Body of pancreas (tissue), 4 donors: Measurements from ENCODE around the gene PKM. TPM values are rescaled to one million over a fixed set of nuclear protein-coding genes. Genes with fewer than 3 reads are reported as not detected.

Experiments
- ATAC-seq: fragments of 150-250 bp; one replicate; pipeline ENCODE4 v1.9.1; 2016
- DNase-seq, 4 donors: peaks; one replicate each; pipeline ENCODE4 v3.0.0-alpha.2; 2019
- H3K27ac ChIP-seq, 4 donors: fragments of 200-600 bp; sonication (generic); 1 replicate in 3 of 4; 2 replicates in 1 of 4; pipeline versions ENCODE4 v1.5.1 to v1.6.1; 2016 to 2019; ENCODE audit warnings: mild to moderate bottlenecking in 1 of 4, mixed read lengths in 1 of 4, moderate library complexity in 1 of 4
- H3K27me3 ChIP-seq, 2 donors: fragments of 200-600 bp; sonication (generic); one replicate each; pipeline ENCODE4 v1.6.0; 2016; ENCODE audit warnings: mild to moderate bottlenecking in 1 of 2
- H3K36me3 ChIP-seq, 2 donors: fragments of 200-600 bp; sonication (generic); replicated peaks in 1 of 2; 2 replicates each; pipeline ENCODE4 v1.5.1; 2016; ENCODE audit warnings: low read depth in 2 of 2; ENCODE audit not compliant: insufficient read depth in 1 of 2
- H3K4me1 ChIP-seq: fragments of 200-600 bp; sonication (generic); one replicate; pipeline ENCODE4 v1.6.0; 2016
- H3K4me3 ChIP-seq, 2 donors: fragments of 200-600 bp; sonication (generic); 1 replicate in 1 of 2; 2 replicates in 1 of 2; pipeline ENCODE4 v1.5.1; 2016 to 2019
- H3K9me3 ChIP-seq, 3 donors: fragments of 200-600 bp; sonication (generic); 1 replicate in 2 of 3; 2 replicates in 1 of 3; pipeline ENCODE4 v1.5.1; 2016
- CTCF ChIP-seq, 7 experiments: fragments of 450-650 bp in 4 of 7; fragments of 200-600 bp in 3 of 7; sonication (generic) in 3 of 7; IDR thresholded peaks; one replicate each; pipeline ENCODE4 v1.5.1; 2016 to 2019; ENCODE audit warnings: antibody characterized with exemption in 7 of 7
- POLR2A ChIP-seq, 3 donors: fragments of 450-650 bp; IDR thresholded peaks; one replicate each; pipeline ENCODE4 v1.6.1; 2016; ENCODE audit warnings: antibody characterized with exemption in 3 of 3, mild to moderate bottlenecking in 2 of 3
- WGBS, 2 donors: methylation state at CpG; one replicate each; pipeline ENCODE4 v1.1.5; 2017; 5-methylcytosine and 5-hydroxymethylcytosine counted together
- intact Hi-C: fragments of 100-400 bp; cut with DNase I; formaldehyde crosslinking; loops from one replicate; pipeline ENCODE4 v1.15.1; 2023
- total RNA-seq, 2 donors: library from RNA; depleted of rRNA; stranded (reverse); fragments of >200 nt; gene quantifications; one replicate each; pipeline ENCODE4 v1.1.0, GENCODE V29; 2016

Gene PKM
- total RNA-seq, 2 donors from 2014 or later = 96.9 to 105 TPM

- ATAC-seq (no peak), DNase-seq (no peak)
- Histone ChIP-seq H3K27ac (peak overlapping the region in 3 of 4 donors; percentile 8 to 59 (median 35)), H3K27me3 (no peaks in the 10 kb centered on the region), H3K36me3 (no peaks in the 10 kb centered on the region), H3K4me3 (no peak overlapping the region), H3K9me3 (no peaks in the 10 kb centered on the region), H3K4me1 (peaks cover 30% of the 10 kb centered on the region)
- 47 to 51% methylated on average over 8 of the region's 8 CpGs for WGBS, 2 donors
- TF ChIP-seq CTCF (IDR thresholded peaks at IDR 0.05) = no peak
- TF ChIP-seq POLR2A (IDR thresholded peaks at IDR 0.05) = no peak
- intact Hi-C loops = no loop called here
Observed at GRCh38 chr15:72227192-72227586, 3.8 kb downstream of the PKM start.

GRCh38 chr15:72223278-72223677 is 7.7 kb downstream of the PKM start:
- Histone ChIP-seq H3K4me3 (no peak overlapping the region), H3K4me1 (peaks cover 13% of the 10 kb centered on the region), H3K9me3 (no peaks in the 10 kb centered on the region), H3K36me3 (peaks cover 0 to 5% of the 10 kb centered on the region in 2 donors), H3K27ac (no peak overlapping the region), H3K27me3 (no peaks in the 10 kb centered on the region)
- DNase-seq (no peak), ATAC-seq (no peak)
- 90 to 93% methylated on average over 10 of the region's 10 CpGs for WGBS, 2 donors
- TF ChIP-seq CTCF (IDR thresholded peaks at IDR 0.05) (no peak), POLR2A (IDR thresholded peaks at IDR 0.05) (no peak)
- intact Hi-C loops = no loop called here

- no peak for ATAC-seq
- DNase-seq = no peak
- H3K36me3 ChIP-seq = peaks cover 0 to 5% of the 10 kb centered on the region in 2 donors
- intact Hi-C loops = no loop called here
- H3K27ac ChIP-seq = no peak overlapping the region
- H3K9me3 ChIP-seq = no peaks in the 10 kb centered on the region
- no peak for TF ChIP-seq CTCF (IDR thresholded peaks at IDR 0.05)
- no peak for TF ChIP-seq POLR2A (IDR thresholded peaks at IDR 0.05)
- H3K4me3 ChIP-seq = no peak overlapping the region
- H3K4me1 ChIP-seq = peaks cover 7% of the 10 kb centered on the region
- 88 to 94% methylated on average over 2 to 4 of the region's 4 CpGs for WGBS, 2 donors
- no peaks in the 10 kb centered on the region for H3K27me3 ChIP-seq
Observed at GRCh38 chr15:72222393-72222792, 8.6 kb downstream of the PKM start.

- no peak for TF ChIP-seq CTCF (IDR thresholded peaks at IDR 0.05)
- no peak for TF ChIP-seq POLR2A (IDR thresholded peaks at IDR 0.05)
- 57 to 75% methylated on average over 1 of the region's 1 CpG for WGBS, 2 donors
- Histone ChIP-seq H3K36me3 (peaks cover 11 to 19% of the 10 kb centered on the region in 2 donors), H3K4me3 (no peak overlapping the region), H3K27ac (no peak overlapping the region), H3K4me1 (no peaks in the 10 kb centered on the region), H3K27me3 (no peaks in the 10 kb centered on the region), H3K9me3 (no peaks in the 10 kb centered on the region)
- intact Hi-C loops = no loop called here
- ATAC-seq = no peak
- no peak for DNase-seq
Observed at GRCh38 chr15:72220687-72221086, 10.3 kb downstream of the PKM start.

- Histone ChIP-seq H3K4me1 (no peaks in the 10 kb centered on the region), H3K27me3 (no peaks in the 10 kb centered on the region), H3K27ac (no peak overlapping the region), H3K36me3 (peaks cover 11 to 27% of the 10 kb centered on the region in 2 donors), H3K4me3 (no peak overlapping the region), H3K9me3 (no peaks in the 10 kb centered on the region)
- WGBS, 2 donors = 87 to 91% methylated on average over 4 of the region's 4 CpGs
- intact Hi-C loops = no loop called here
- no peak for TF ChIP-seq POLR2A (IDR thresholded peaks at IDR 0.05)
- no peak for TF ChIP-seq CTCF (IDR thresholded peaks at IDR 0.05)
- ATAC-seq (no peak), DNase-seq (no peak)
Observed at GRCh38 chr15:72217216-72217615, 13.8 kb downstream of the PKM start.
